Measurements from ENCODE around the gene KIAA1217.

GRCh38 chr10:24462889-24463552 is 254.1 kb downstream of the KIAA1217 start:
- TF ChIP-seq CTCF (IDR thresholded peaks at IDR 0.05) (no peak), POLR2AphosphoS5 (IDR thresholded peaks at IDR 0.05; ENCODE audit: insufficient read depth in 1 of 2, low read depth in 1 of 2) (no peak)
